Right forelimb (tissue), 1 donor: ENCODE measurements around the gene RPL22L1.
"Not testable (repeated sequence)": the region's sequence is repeated elsewhere in the genome, so short reads cannot be mapped to it uniquely, and the experiment has no call there.

ENCODE experiments used
- DNase-seq: peaks from one replicate; pipeline ENCODE4 v3.0.0-alpha.2; 2018

RPL22L1 gene

GRCh38 chr3:170826047-170826446 is 43.9 kb downstream of the RPL22L1 start:
- no peak for DNase-seq

GRCh38 chr3:170823562-170823961 is 46.4 kb downstream of the RPL22L1 start:
- DNase-seq: not testable (repeated sequence)

GRCh38 chr3:170818325-170818724 is 51.7 kb downstream of the RPL22L1 start:
- not testable (repeated sequence) for DNase-seq

- not testable (repeated sequence) for DNase-seq
Measured at GRCh38 chr3:170817471-170817870, 52.5 kb downstream of the RPL22L1 start.

GRCh38 chr3:170816841-170817240 is 53.2 kb downstream of the RPL22L1 start:
- no peak for DNase-seq

- DNase-seq: no peak
Measured at GRCh38 chr3:170816341-170816740, 53.7 kb downstream of the RPL22L1 start.

- DNase-seq: no peak
Measured at GRCh38 chr3:170815936-170816335, 54.1 kb downstream of the RPL22L1 start.

- no peak for DNase-seq
Measured at GRCh38 chr3:170815340-170815739, 54.7 kb downstream of the RPL22L1 start.
